ENCODE measurements around the gene NEMP2. TPM values are rescaled to one million over a fixed set of nuclear protein-coding genes. Genes with fewer than 3 reads are reported as not detected.

Gene NEMP2
- total RNA-seq, 4 donors from 2014 or later = 1.6 to 3.4 (median 2.9) TPM

DNA sequence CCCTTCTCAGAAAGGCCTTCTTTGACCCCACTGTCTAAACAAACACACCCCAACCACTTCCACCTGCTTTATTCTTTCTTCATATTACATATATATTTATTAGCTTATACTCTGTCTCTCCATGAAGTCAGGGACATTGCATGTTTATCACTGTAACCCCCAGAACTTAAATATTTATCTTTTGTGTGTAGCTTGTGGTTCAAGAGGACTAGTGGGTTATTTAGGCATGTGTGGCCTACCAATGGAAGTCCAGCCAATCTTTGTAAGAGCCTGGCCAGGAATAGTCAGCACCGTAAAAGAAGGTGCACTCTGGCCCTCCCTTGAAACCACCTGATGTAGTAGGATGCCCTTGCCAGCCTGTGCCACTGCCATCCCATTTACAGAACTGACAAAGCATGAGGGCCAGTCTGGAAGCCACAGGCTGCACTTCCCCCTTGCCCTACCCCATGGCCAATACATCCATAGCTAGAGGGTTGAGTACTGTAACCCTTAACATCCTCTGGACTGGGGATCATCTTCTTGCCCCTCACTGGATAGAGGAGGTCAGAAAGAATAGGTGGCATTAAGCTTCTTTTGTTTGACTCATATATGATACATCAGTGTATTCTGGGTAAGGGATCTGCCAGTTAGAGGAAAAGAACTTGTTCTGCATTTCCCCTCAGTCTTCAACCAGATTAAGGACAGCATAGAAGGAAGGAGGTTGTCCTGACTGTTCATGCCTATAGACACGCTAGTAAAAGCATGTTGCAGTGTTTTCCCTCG is 4.9 kb downstream of the NEMP2 start:
- Histone ChIP-seq H3K36me3 (no peaks in the 10 kb centered on the region), H3K27me3 (no peaks in the 10 kb centered on the region), H3K4me3 (no peak overlapping the region), H3K27ac (no peak overlapping the region), H3K9me3 (no peaks in the 10 kb centered on the region), H3K4me1 (peaks cover 29% of the 10 kb centered on the region)
- 57% methylated on average over 3 of the region's 3 CpGs for WGBS
- DNase-seq (ENCODE audit: low spot score in 2 of 2) = no peak
- TF ChIP-seq, protein P1, sequence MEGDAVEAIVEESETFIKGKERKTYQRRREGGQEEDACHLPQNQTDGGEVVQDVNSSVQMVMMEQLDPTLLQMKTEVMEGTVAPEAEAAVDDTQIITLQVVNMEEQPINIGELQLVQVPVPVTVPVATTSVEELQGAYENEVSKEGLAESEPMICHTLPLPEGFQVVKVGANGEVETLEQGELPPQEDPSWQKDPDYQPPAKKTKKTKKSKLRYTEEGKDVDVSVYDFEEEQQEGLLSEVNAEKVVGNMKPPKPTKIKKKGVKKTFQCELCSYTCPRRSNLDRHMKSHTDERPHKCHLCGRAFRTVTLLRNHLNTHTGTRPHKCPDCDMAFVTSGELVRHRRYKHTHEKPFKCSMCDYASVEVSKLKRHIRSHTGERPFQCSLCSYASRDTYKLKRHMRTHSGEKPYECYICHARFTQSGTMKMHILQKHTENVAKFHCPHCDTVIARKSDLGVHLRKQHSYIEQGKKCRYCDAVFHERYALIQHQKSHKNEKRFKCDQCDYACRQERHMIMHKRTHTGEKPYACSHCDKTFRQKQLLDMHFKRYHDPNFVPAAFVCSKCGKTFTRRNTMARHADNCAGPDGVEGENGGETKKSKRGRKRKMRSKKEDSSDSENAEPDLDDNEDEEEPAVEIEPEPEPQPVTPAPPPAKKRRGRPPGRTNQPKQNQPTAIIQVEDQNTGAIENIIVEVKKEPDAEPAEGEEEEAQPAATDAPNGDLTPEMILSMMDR (IDR thresholded peaks at IDR 0.05) = no peak
- TF ChIP-seq POLR2AphosphoS5 (IDR thresholded peaks at IDR 0.05) (no peak), EP300 (IDR thresholded peaks at IDR 0.05) (no peak), POLR2A (IDR thresholded peaks at IDR 0.05) (no peak)

DNA sequence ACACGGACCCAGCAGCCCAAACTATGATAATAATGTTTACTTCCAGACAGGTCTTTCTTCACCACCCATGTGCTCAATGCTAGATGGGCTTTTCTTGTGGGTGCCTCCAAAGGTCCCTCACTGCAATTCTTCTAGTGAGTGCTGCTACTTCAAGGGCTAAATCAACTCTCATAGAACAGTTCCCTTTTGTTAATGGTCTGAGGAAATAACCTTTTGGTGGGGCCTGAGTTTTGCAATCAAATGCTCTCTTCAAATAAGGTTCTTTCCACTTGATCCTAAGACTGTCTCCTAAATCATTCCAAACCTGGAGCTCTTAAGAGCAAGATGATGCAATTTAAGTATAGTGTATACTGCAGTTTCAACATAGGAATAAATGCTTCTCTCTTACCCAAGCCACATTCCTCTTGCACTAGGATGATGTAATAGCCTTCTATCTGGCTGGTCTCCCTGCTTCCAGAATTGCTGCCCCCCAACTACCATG is 6.0 kb downstream of the NEMP2 start:
- Histone ChIP-seq H3K4me3 (no peak overlapping the region), H3K9me3 (no peaks in the 10 kb centered on the region), H3K27me3 (no peaks in the 10 kb centered on the region), H3K36me3 (no peaks in the 10 kb centered on the region), H3K27ac (no peak overlapping the region), H3K4me1 (peaks cover 26% of the 10 kb centered on the region)
- TF ChIP-seq, protein P1 (IDR thresholded peaks at IDR 0.05) = no peak
- TF ChIP-seq POLR2AphosphoS5 (IDR thresholded peaks at IDR 0.05) (no peak), EP300 (IDR thresholded peaks at IDR 0.05) (no peak), POLR2A (IDR thresholded peaks at IDR 0.05) (no peak)
- WGBS = 50% methylated on average over 1 of the region's 1 CpG
- DNase-seq (ENCODE audit: low spot score in 2 of 2) = no peak

DNA sequence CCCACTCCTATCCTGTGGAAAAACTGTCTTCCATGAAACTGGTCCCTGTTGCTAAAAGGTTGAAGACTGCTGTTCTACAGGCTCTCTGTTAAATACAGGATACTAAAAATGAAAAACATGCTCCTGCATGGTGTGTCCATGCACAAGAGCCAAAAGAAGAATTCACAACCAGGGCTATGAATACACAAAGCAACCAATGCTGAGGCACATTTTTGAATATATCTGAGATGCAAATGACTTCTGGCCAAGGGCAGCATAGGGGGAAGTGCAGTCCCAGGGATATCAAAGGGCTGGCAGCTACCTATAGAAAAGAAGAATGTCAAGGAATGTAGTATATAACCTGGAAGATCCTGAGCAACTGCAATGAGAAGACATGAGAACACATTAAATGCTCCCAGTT is 6.6 kb downstream of the NEMP2 start:
- no peak overlapping the region for H3K4me3 ChIP-seq
- no peaks in the 10 kb centered on the region for H3K9me3 ChIP-seq
- H3K27ac ChIP-seq = no peak overlapping the region
- H3K27me3 ChIP-seq = no peaks in the 10 kb centered on the region
- DNase-seq (ENCODE audit: low spot score in 2 of 2) = no peak
- no peaks in the 10 kb centered on the region for H3K36me3 ChIP-seq
- peaks cover 22% of the 10 kb centered on the region for H3K4me1 ChIP-seq
- no peak for TF ChIP-seq POLR2A (IDR thresholded peaks at IDR 0.05)
- TF ChIP-seq, protein P1 (IDR thresholded peaks at IDR 0.05) = no peak
- TF ChIP-seq EP300 (IDR thresholded peaks at IDR 0.05) = no peak
- no peak for TF ChIP-seq POLR2AphosphoS5 (IDR thresholded peaks at IDR 0.05)

DNA sequence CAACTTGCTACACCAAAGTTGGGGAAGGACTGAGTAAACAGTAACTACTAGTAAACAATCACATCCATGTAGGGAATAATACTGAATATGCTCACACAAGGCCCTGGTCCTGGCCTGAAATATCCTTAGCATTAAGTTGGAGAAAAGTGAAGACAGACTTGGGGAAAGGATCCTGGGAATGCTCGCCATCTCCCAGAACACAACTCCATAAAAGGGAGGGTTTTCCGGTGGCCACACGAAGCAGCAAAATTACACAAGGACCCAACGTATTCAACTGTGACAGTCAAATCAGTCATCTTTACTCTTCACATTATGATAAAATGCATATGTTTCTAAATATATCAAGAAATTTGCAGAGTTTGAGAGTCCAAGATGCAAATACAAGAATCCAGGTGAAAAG is 7.3 kb downstream of the NEMP2 start:
- WGBS = 88% methylated on average over 4 of the region's 4 CpGs
- no peak for TF ChIP-seq EP300 (IDR thresholded peaks at IDR 0.05)
- TF ChIP-seq POLR2A (IDR thresholded peaks at IDR 0.05) = no peak
- TF ChIP-seq, protein P1 (IDR thresholded peaks at IDR 0.05) = no peak
- no peak for TF ChIP-seq POLR2AphosphoS5 (IDR thresholded peaks at IDR 0.05)
- no peaks in the 10 kb centered on the region for H3K36me3 ChIP-seq
- H3K4me3 ChIP-seq = no peak overlapping the region
- no peak for DNase-seq (ENCODE audit: low spot score in 2 of 2)
- H3K4me1 ChIP-seq = peaks cover 16% of the 10 kb centered on the region
- H3K9me3 ChIP-seq = no peaks in the 10 kb centered on the region
- no peaks in the 10 kb centered on the region for H3K27me3 ChIP-seq
- no peak overlapping the region for H3K27ac ChIP-seq

DNA sequence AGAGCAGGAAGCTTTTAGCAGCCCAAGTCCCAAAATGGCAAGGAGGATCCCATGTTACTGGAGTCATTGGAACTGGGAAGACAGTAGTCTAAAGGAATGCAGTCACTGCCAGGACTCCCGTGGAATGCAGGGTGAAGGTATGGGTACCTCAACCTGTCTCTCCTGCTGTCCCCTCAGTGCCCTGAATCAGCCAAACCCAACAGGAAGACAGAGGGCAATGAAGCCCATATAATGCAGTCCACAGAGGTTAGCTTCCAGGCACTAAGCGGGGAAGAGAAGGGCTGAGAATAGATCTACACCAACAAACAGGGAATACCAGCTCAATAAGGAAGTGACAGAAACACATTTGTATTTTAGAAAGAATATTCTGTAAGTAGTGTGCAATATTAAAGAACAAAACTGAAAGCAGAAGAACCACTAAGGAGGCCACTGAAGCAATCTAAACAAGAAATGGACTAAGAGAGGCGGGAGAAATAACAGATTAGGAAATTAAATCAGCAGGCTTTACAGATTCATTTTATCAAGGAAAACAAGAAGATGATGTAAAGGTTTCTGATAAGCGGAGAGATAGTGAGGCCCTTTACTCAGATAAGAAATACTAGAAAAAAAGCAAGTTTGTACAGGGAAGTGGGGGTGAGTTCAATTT is 8.3 kb downstream of the NEMP2 start:
- Histone ChIP-seq H3K27ac (no peak overlapping the region), H3K4me3 (no peak overlapping the region), H3K27me3 (no peaks in the 10 kb centered on the region), H3K9me3 (no peaks in the 10 kb centered on the region), H3K36me3 (no peaks in the 10 kb centered on the region), H3K4me1 (peaks cover 14% of the 10 kb centered on the region)
- no peak for DNase-seq (ENCODE audit: low spot score in 2 of 2)
- no peak for TF ChIP-seq POLR2A (IDR thresholded peaks at IDR 0.05)
- no peak for TF ChIP-seq POLR2AphosphoS5 (IDR thresholded peaks at IDR 0.05)
- TF ChIP-seq, protein P1 (IDR thresholded peaks at IDR 0.05) = no peak
- no peak for TF ChIP-seq EP300 (IDR thresholded peaks at IDR 0.05)
- WGBS = 91% methylated on average over 4 of the region's 4 CpGs

All from suprapubic skin (tissue), 4 donors.